Liver (tissue), 9 donors: ENCODE data around the gene CCDC8. TPM values are rescaled to one million over a fixed set of nuclear protein-coding genes. Genes with fewer than 3 reads are reported as not detected.
A peak's percentile ranks its signal among the peaks of the same experiment; 100 is the strongest.

ENCODE experiments used
- DNase-seq: peaks from one replicate; pipeline ENCODE4 v3.0.0-alpha.2; 2017; ENCODE audit warnings: low spot score
- H3K27ac ChIP-seq, 2 donors: one replicate each; pipeline ENCODE4 v1.7.0; 2013; ENCODE audit warnings: inconsistent platforms in 2 of 2, low read length in 2 of 2, control low read depth in 1 of 2, low read depth in 1 of 2, mild to moderate bottlenecking in 1 of 2
- H3K27me3 ChIP-seq, 4 donors: one replicate each; pipeline versions ENCODE4 v1.6.1 to v1.7.0; 2013; ENCODE audit warnings: low read length in 3 of 4, inconsistent platforms in 1 of 4, mild to moderate bottlenecking in 1 of 4, moderate library complexity in 1 of 4; ENCODE audit not compliant: control insufficient read depth in 4 of 4, insufficient read depth in 4 of 4
- H3K36me3 ChIP-seq, 4 donors: one replicate each; pipeline versions ENCODE4 v1.6.1 to v1.7.0; 2013; ENCODE audit warnings: low read length in 3 of 4, mild to moderate bottlenecking in 3 of 4, low read depth in 1 of 4, moderate library complexity in 1 of 4; ENCODE audit not compliant: control insufficient read depth in 4 of 4, insufficient read depth in 3 of 4
- H3K4me1 ChIP-seq, 4 donors: one replicate each; pipeline versions ENCODE4 v1.6.1 to v1.7.0; 2013; ENCODE audit warnings: low read length in 3 of 4, mild to moderate bottlenecking in 3 of 4, moderate library complexity in 1 of 4; ENCODE audit not compliant: control insufficient read depth in 4 of 4, insufficient read depth in 4 of 4
- H3K4me3 ChIP-seq, 3 donors: one replicate each; pipeline versions ENCODE4 v1.6.1 to v1.7.0; 2013; ENCODE audit warnings: low read length in 3 of 3, control low read depth in 1 of 3, low read depth in 1 of 3, mild to moderate bottlenecking in 1 of 3
- H3K9ac ChIP-seq, 2 donors: one replicate each; pipeline ENCODE4 v1.7.0; 2013; ENCODE audit warnings: low read length in 2 of 2, mild to moderate bottlenecking in 2 of 2, moderate library complexity in 2 of 2, control low read depth in 1 of 2, low read depth in 1 of 2
- H3K9me3 ChIP-seq, 4 donors: one replicate each; pipeline versions ENCODE4 v1.6.1 to v1.7.0; 2013; ENCODE audit warnings: low read length in 3 of 4; ENCODE audit not compliant: control insufficient read depth in 4 of 4
- FOXA2 ChIP-seq: IDR thresholded peaks from 2 replicates; pipeline ENCODE4 v1.6.1; 2016; ENCODE audit warnings: antibody characterized with exemption
- GABPA ChIP-seq, 2 donors: IDR thresholded peaks in 1 of 2; conservative IDR thresholded peaks in 1 of 2; 2 replicates each; pipeline ENCODE4 v1.6.1; 2016; ENCODE audit warnings: antibody characterized with exemption in 2 of 2, mild to moderate bottlenecking in 1 of 2, moderate library complexity in 1 of 2
- HNF4G ChIP-seq: IDR thresholded peaks from 2 replicates; pipeline ENCODE4 v1.6.1; 2016; ENCODE audit warnings: antibody characterized with exemption
- JUND ChIP-seq, 2 donors: IDR thresholded peaks; 2 replicates each; pipeline ENCODE4 v1.6.1; 2016; ENCODE audit warnings: antibody characterized with exemption in 2 of 2
- NR2F2 ChIP-seq: IDR thresholded peaks from 2 replicates; pipeline ENCODE4 v1.6.1; 2016; ENCODE audit warnings: antibody characterized with exemption
- RAD21 ChIP-seq, 2 donors: IDR thresholded peaks; 2 replicates each; pipeline ENCODE4 v1.6.1; 2016; ENCODE audit warnings: antibody characterized with exemption in 2 of 2, mild to moderate bottlenecking in 2 of 2
- RXRA ChIP-seq, 2 donors: IDR thresholded peaks; 2 replicates each; pipeline ENCODE4 v1.6.1; 2017 to 2018; ENCODE audit warnings: antibody characterized with exemption in 2 of 2, mild to moderate bottlenecking in 1 of 2
- SP1 ChIP-seq: IDR thresholded peaks from 2 replicates; pipeline ENCODE4 v1.6.1; 2018; ENCODE audit warnings: antibody characterized with exemption, mild to moderate bottlenecking
- TAF1 ChIP-seq: conservative IDR thresholded peaks from 2 replicates; pipeline ENCODE4 v1.6.1; 2016; ENCODE audit warnings: antibody characterized with exemption, mild to moderate bottlenecking
- YY1 ChIP-seq: IDR thresholded peaks from 2 replicates; pipeline ENCODE4 v1.6.1; 2016; ENCODE audit warnings: antibody characterized with exemption, mild to moderate bottlenecking
- WGBS: extraction: QIAGEN DNeasy Blood & Tissue Kit; methylation state at CpG from one replicate; pipeline ENCODE4 v1.1.7; 2013; 5-methylcytosine and 5-hydroxymethylcytosine counted together
- polyA plus RNA-seq, 2 donors: library from polyadenylated mRNA; stranded (reverse) in 1 of 2; unstranded in 1 of 2; fragments of 200-250 nt in 1 of 2; fragments of >200 nt in 1 of 2; fragmentation: Nextera tagmentation in 1 of 2; extraction: Ambion mirVana in 1 of 2; gene quantifications; one replicate each; pipeline versions ENCODE4 v1.2.1 to v1.2.3, GENCODE V29; 2013 to 2015
- total RNA-seq, 2 donors: library from RNA; depleted of rRNA; stranded (reverse); fragments of >200 nt; gene quantifications; one replicate each; pipeline ENCODE4 v1.2.3, GENCODE V29; 2014
- TF ChIP-seq, protein P1 (sequence below): IDR thresholded peaks from 2 replicates; pipeline ENCODE4 v1.6.1; 2016; ENCODE audit warnings: antibody characterized with exemption
- TF ChIP-seq, protein P2 (sequence below): IDR thresholded peaks from 2 replicates; pipeline ENCODE4 v1.6.1; 2016; ENCODE audit warnings: antibody characterized with exemption
- TF ChIP-seq, protein P3 (sequence below): fragments of 150-350 bp; IDR thresholded peaks from 2 replicates; pipeline ENCODE4 v1.5.1; 2017; ENCODE audit warnings: improper control_type of control experiment, low read depth, low read length; ENCODE audit not compliant: missing input control
- TF ChIP-seq, protein P4 (sequence below): IDR thresholded peaks from 2 replicates; pipeline ENCODE4 v1.6.1; 2016; ENCODE audit warnings: antibody characterized with exemption
- donor health status: healthy.
- donor health status: healthy.
- donor health status: healthy.
- donor health status: healthy.
- donor health status: healthy.

The CCDC8 gene
- total and polyA plus RNA-seq, 4 donors: 0.18 to 5.9 (median 0.62) TPM

DNA sequence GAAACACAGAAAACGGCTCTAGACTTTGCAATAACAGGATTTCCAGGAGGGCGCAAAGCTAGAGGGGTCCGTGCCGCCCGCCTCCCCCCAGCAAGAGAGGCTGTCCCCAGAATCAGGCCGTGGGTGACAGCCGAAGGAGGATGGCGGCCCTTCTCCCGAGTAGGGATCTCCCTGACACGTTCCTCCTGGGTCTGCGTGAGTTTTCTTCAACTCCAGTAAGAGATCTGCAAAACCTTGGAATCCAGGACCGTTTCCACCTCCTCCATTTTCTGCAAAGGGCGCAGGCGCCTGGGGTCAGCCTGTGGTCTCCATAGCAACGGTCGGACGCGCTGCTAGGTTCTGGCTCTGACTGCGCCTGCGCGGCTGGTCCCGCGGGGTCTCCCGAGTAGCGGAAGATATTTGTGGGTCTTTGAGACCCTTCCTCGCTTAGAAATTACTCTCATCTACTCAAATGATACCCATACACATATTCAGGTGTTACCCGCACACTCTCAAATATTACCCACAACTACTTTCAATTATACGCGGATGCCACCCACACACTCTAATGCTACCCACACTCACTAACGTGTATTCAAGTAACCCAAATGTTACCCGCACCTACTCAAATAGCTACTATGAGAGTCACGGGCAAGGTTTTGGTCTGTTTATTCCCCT, 13.3 kb upstream of the CCDC8 start:
- H3K9ac ChIP-seq: peak overlapping the region in 1 of 2 donors; percentile 59
- 2% methylated on average over 32 of the region's 32 CpGs for WGBS
- TF ChIP-seq YY1 (peak; percentile 70), NR2F2 (no peak)
- peaks cover 4 to 15% (median 10%) of the 10 kb centered on the region in 4 donors for H3K4me1 ChIP-seq
- peak; percentile 67 for DNase-seq
- no peaks in the 10 kb centered on the region for H3K9me3 ChIP-seq
- peak overlapping the region; percentile 8 to 65 (median 60) for H3K4me3 ChIP-seq
- peaks cover 0 to 2% (median under 1%) of the 10 kb centered on the region in 4 donors for H3K27me3 ChIP-seq
- no peak overlapping the region for H3K27ac ChIP-seq
- no peaks in the 10 kb centered on the region for H3K36me3 ChIP-seq

DNA sequence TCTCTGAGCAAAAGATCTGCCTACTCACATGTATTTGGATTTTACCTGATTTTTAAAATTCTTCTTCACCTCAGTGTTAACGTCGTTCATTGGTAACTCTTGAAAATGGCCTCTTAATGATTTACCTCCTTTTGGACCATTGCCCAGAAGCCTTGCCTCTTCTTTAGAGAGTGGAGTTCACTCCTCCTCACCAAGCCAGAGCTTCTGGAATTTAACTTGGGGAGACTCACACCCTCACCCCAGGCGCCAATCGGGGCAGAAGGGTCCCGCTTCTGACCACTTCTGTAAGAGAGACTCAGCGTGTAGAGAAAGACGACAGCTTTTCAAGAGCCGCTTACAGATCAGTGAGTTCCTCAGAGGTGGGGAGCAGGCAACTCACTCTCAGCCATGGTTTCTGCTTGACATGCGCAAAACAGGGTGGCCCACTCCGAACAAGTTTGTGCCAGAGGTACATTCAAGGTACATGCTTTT, 12.7 kb upstream of the CCDC8 start:
- under 1% methylated on average over 10 of the region's 10 CpGs for WGBS
- Histone ChIP-seq H3K4me3 (peak overlapping the region; percentile 27 to 65 (median 60)), H3K9ac (peak overlapping the region in 1 of 2 donors; percentile 48), H3K27me3 (peaks cover 0 to 2% (median 0%) of the 10 kb centered on the region in 4 donors), H3K27ac (no peak overlapping the region), H3K4me1 (peaks cover 4 to 15% (median 10%) of the 10 kb centered on the region in 4 donors), H3K9me3 (no peaks in the 10 kb centered on the region), H3K36me3 (no peaks in the 10 kb centered on the region)
- no peak for DNase-seq
- TF ChIP-seq, protein P1, sequence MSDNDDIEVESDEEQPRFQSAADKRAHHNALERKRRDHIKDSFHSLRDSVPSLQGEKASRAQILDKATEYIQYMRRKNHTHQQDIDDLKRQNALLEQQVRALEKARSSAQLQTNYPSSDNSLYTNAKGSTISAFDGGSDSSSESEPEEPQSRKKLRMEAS: no peak
- TF ChIP-seq SP1 (no peak), GABPA (IDR thresholded peaks at IDR 0.05 in 1 of 2, conservative IDR thresholded peaks at IDR 0.05 in 1 of 2) (no peak), FOXA2 (no peak), TAF1 (no peak), RXRA (IDR thresholded peaks at IDR 0.05) (no peak), JUND (IDR thresholded peaks at IDR 0.05) (no peak), HNF4G (no peak), YY1 (no peak)
- TF ChIP-seq, protein P2, sequence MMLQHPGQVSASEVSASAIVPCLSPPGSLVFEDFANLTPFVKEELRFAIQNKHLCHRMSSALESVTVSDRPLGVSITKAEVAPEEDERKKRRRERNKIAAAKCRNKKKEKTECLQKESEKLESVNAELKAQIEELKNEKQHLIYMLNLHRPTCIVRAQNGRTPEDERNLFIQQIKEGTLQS: no peak
- TF ChIP-seq, protein P3, sequence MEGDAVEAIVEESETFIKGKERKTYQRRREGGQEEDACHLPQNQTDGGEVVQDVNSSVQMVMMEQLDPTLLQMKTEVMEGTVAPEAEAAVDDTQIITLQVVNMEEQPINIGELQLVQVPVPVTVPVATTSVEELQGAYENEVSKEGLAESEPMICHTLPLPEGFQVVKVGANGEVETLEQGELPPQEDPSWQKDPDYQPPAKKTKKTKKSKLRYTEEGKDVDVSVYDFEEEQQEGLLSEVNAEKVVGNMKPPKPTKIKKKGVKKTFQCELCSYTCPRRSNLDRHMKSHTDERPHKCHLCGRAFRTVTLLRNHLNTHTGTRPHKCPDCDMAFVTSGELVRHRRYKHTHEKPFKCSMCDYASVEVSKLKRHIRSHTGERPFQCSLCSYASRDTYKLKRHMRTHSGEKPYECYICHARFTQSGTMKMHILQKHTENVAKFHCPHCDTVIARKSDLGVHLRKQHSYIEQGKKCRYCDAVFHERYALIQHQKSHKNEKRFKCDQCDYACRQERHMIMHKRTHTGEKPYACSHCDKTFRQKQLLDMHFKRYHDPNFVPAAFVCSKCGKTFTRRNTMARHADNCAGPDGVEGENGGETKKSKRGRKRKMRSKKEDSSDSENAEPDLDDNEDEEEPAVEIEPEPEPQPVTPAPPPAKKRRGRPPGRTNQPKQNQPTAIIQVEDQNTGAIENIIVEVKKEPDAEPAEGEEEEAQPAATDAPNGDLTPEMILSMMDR: no peak
- TF ChIP-seq, protein P4, sequence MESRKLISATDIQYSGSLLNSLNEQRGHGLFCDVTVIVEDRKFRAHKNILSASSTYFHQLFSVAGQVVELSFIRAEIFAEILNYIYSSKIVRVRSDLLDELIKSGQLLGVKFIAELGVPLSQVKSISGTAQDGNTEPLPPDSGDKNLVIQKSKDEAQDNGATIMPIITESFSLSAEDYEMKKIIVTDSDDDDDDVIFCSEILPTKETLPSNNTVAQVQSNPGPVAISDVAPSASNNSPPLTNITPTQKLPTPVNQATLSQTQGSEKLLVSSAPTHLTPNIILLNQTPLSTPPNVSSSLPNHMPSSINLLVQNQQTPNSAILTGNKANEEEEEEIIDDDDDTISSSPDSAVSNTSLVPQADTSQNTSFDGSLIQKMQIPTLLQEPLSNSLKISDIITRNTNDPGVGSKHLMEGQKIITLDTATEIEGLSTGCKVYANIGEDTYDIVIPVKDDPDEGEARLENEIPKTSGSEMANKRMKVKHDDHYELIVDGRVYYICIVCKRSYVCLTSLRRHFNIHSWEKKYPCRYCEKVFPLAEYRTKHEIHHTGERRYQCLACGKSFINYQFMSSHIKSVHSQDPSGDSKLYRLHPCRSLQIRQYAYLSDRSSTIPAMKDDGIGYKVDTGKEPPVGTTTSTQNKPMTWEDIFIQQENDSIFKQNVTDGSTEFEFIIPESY: no peak

DNA sequence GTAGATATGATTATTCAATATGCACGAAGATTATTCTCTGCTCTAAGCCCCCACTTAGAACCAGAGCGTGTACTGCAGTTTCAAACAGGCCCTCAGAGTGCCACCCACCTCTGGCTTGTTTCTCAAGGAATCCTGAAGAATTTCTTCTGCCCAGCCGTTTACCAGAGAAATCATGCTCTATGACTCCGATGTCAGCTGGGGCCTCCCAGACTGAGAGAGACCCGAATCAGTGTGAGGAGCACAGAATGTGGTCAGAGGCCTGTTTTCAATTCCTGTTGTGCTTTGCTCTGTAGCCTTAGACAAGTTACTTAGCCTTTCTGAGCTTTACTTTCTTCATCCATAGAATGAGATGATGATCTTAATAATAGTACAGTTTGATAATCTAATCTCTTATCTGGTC, 9.8 kb upstream of the CCDC8 start:
- WGBS: 78% methylated on average over 5 of the region's 5 CpGs
- Histone ChIP-seq H3K27me3 (peaks cover 0 to 2% (median 0%) of the 10 kb centered on the region in 4 donors), H3K9ac (no peak overlapping the region), H3K36me3 (no peaks in the 10 kb centered on the region), H3K4me3 (no peak overlapping the region), H3K27ac (no peak overlapping the region), H3K4me1 (peaks cover 4 to 10% (median 9%) of the 10 kb centered on the region in 4 donors), H3K9me3 (no peaks in the 10 kb centered on the region)
- TF ChIP-seq NR2F2 (no peak), RAD21 (IDR thresholded peaks at IDR 0.05) (no peak), GABPA (IDR thresholded peaks at IDR 0.05 in 1 of 2, conservative IDR thresholded peaks at IDR 0.05 in 1 of 2) (no peak), RXRA (IDR thresholded peaks at IDR 0.05) (no peak), YY1 (no peak)
- TF ChIP-seq, protein P2: no peak
- no peak for DNase-seq
